Suprapubic skin (tissue), 4 donors: ENCODE measurements around the gene CTU2. TPM values are rescaled to one million over a fixed set of nuclear protein-coding genes. Genes with fewer than 3 reads are reported as not detected.

Experiments used
- DNase-seq, 2 donors: peaks; one replicate each; pipeline ENCODE4 v3.0.0-alpha.2; 2019; ENCODE audit warnings: low spot score in 2 of 2
- H3K27ac ChIP-seq: fragments of 200-600 bp; sonication (generic); one replicate; pipeline ENCODE4 v1.5.1; 2019
- H3K27me3 ChIP-seq: fragments of 200-600 bp; sonication (generic); one replicate; pipeline ENCODE4 v1.5.1; 2019
- H3K36me3 ChIP-seq: fragments of 200-600 bp; sonication (generic); one replicate; pipeline ENCODE4 v1.5.1; 2019
- H3K4me1 ChIP-seq: fragments of 200-600 bp; sonication (generic); one replicate; pipeline ENCODE4 v1.5.1; 2019
- H3K4me3 ChIP-seq: fragments of 200-600 bp; sonication (generic); one replicate; pipeline ENCODE4 v1.5.1; 2019; ENCODE audit warnings: mild to moderate bottlenecking
- H3K9me3 ChIP-seq: fragments of 200-600 bp; sonication (generic); one replicate; pipeline ENCODE4 v1.5.1; 2019
- CTCF ChIP-seq, 2 donors: fragments of 200-600 bp in 1 of 2; fragments of 450-650 bp in 1 of 2; sonication (generic) in 1 of 2; IDR thresholded peaks; one replicate each; pipeline ENCODE4 v1.5.1; 2016 to 2019; ENCODE audit warnings: antibody characterized with exemption in 2 of 2, mild to moderate bottlenecking in 1 of 2, moderate library complexity in 1 of 2
- EP300 ChIP-seq: sonication (generic); formaldehyde crosslinking; IDR thresholded peaks from one replicate; pipeline ENCODE4 v1.6.1; 2017; ENCODE audit warnings: antibody characterized with exemption
- POLR2A ChIP-seq, 2 donors: fragments of 450-650 bp; IDR thresholded peaks; one replicate each; pipeline ENCODE4 v1.6.1; 2017; ENCODE audit warnings: antibody characterized with exemption in 2 of 2, mild to moderate bottlenecking in 2 of 2, moderate library complexity in 2 of 2
- POLR2AphosphoS5 ChIP-seq, 3 donors: sonication (generic); formaldehyde crosslinking; IDR thresholded peaks; one replicate each; pipeline ENCODE4 v1.6.1; 2017; ENCODE audit warnings: antibody characterized with exemption in 3 of 3
- WGBS: methylation state at CpG from one replicate; pipeline ENCODE4 v1.1.5; 2018; 5-methylcytosine and 5-hydroxymethylcytosine counted together
- total RNA-seq, 4 donors: library from RNA; depleted of rRNA; stranded (reverse); fragments of >200 nt; gene quantifications; one replicate each; pipeline ENCODE4 v1.1.0, GENCODE V29; 2016

The CTU2 gene
- total RNA-seq, 4 donors from 2014 or later = 7.8 to 17.8 (median 10.9) TPM

GRCh38 chr16:88754912-88755744 is 48.8 kb downstream of the CTU2 start:
- H3K27me3 ChIP-seq = no peaks in the 10 kb centered on the region
- DNase-seq = no peak
- WGBS = 33% methylated on average over 16 of the region's 42 CpGs
- H3K4me1 ChIP-seq = peaks cover 30% of the 10 kb centered on the region
- TF ChIP-seq EP300 = no peak
- no peak for TF ChIP-seq POLR2AphosphoS5 (IDR thresholded peaks at IDR 0.05)
- TF ChIP-seq POLR2A (IDR thresholded peaks at IDR 0.05) = no peak
- TF ChIP-seq CTCF (IDR thresholded peaks at IDR 0.05) = no peak
- H3K4me3 ChIP-seq = no peak overlapping the region
- H3K9me3 ChIP-seq = no peaks in the 10 kb centered on the region
- H3K36me3 ChIP-seq = peaks cover 5% of the 10 kb centered on the region
- H3K27ac ChIP-seq = peak overlapping the region; percentile 10

GRCh38 chr16:88755745-88756443 is 49.6 kb downstream of the CTU2 start:
- Histone ChIP-seq H3K27ac (peak overlapping the region; percentile 10), H3K4me1 (peaks cover 36% of the 10 kb centered on the region), H3K36me3 (peaks cover 5% of the 10 kb centered on the region), H3K4me3 (no peak overlapping the region), H3K27me3 (no peaks in the 10 kb centered on the region), H3K9me3 (no peaks in the 10 kb centered on the region)
- TF ChIP-seq POLR2A (IDR thresholded peaks at IDR 0.05) (no peak), EP300 (no peak), POLR2AphosphoS5 (IDR thresholded peaks at IDR 0.05) (no peak), CTCF (IDR thresholded peaks at IDR 0.05) (no peak)
- WGBS = 37% methylated on average over 5 of the region's 23 CpGs
- no peak for DNase-seq

GRCh38 chr16:88758227-88758943 is 52.1 kb downstream of the CTU2 start:
- Histone ChIP-seq H3K4me1 (peaks cover 61% of the 10 kb centered on the region), H3K27me3 (no peaks in the 10 kb centered on the region), H3K36me3 (peaks cover under 1% of the 10 kb centered on the region), H3K27ac (no peak overlapping the region), H3K9me3 (no peaks in the 10 kb centered on the region), H3K4me3 (no peak overlapping the region)
- 92% methylated on average over 4 of the region's 13 CpGs for WGBS
- no peak for DNase-seq
- TF ChIP-seq POLR2AphosphoS5 (IDR thresholded peaks at IDR 0.05) (no peak), CTCF (IDR thresholded peaks at IDR 0.05) (no peak), EP300 (no peak), POLR2A (IDR thresholded peaks at IDR 0.05) (no peak)

- H3K4me3 ChIP-seq = no peak overlapping the region
- H3K4me1 ChIP-seq = peaks cover 65% of the 10 kb centered on the region
- peaks cover 5% of the 10 kb centered on the region for H3K36me3 ChIP-seq
- H3K9me3 ChIP-seq = no peaks in the 10 kb centered on the region
- DNase-seq = no peak
- no peak for TF ChIP-seq EP300
- TF ChIP-seq POLR2A (IDR thresholded peaks at IDR 0.05) = no peak
- no peak for TF ChIP-seq POLR2AphosphoS5 (IDR thresholded peaks at IDR 0.05)
- no peak for TF ChIP-seq CTCF (IDR thresholded peaks at IDR 0.05)
- no peaks in the 10 kb centered on the region for H3K27me3 ChIP-seq
- WGBS = 90% methylated on average over 6 of the region's 6 CpGs
- H3K27ac ChIP-seq = no peak overlapping the region
Observed at GRCh38 chr16:88758944-88759244, 52.6 kb downstream of the CTU2 start.
